ENCODE data around the gene CPT1C.

- no peak for TF ChIP-seq CTCF (IDR thresholded peaks at IDR 0.05)
- TF ChIP-seq POLR2A (IDR thresholded peaks at IDR 0.05): no peak
- TF ChIP-seq EP300 (IDR thresholded peaks at IDR 0.05): no peak
Observed at GRCh38 chr19:49741210-49741844, 50.4 kb downstream of the CPT1C start.

Measured in tibial nerve (tissue), 4 donors.